H1 (cell line): ENCODE results near the gene MRTFB. TPM values are rescaled to one million over a fixed set of nuclear protein-coding genes. Genes with fewer than 3 reads are reported as not detected.
A peak's percentile ranks its signal among the peaks of the same experiment; 100 is the strongest.

Experiments
- CTCF ChIA-PET: fragments of 300-600 bp; sonication (Branson Sonifier 250); formaldehyde crosslinking; loops from one replicate; lab custom pipeline; 2021; ENCODE audit not compliant: partially characterized antibody; lab: Charles Lee
- POLR2A ChIA-PET: fragments of 300-600 bp; sonication (Branson Sonifier 250); formaldehyde crosslinking; loops from one replicate; lab custom pipeline; 2021; ENCODE audit warnings: inconsistent platforms; ENCODE audit not compliant: partially characterized antibody; lab: Charles Lee
- DNase-seq, 2 experiments: peaks; one replicate each; pipeline versions ENCODE4 v3.0.0 to v3.0.0-alpha.2; 2010 to 2022; ENCODE audit warnings: low spot score in 2 of 2, low read depth in 1 of 2, mixed read lengths in 1 of 2
- FAIRE-seq: peaks from 2 replicates; lab custom pipeline; 2011; peaks lifted over from hg19 to GRCh38; lab: Jason Lieb, UNC
- H2AFZ ChIP-seq: 2 replicates; pipeline ENCODE4 v1.8.1; 2012; ENCODE audit warnings: low read length, inconsistent platforms
- H2AK5ac ChIP-seq: 2 replicates; pipeline ENCODE4 v1.6.1; 2013; ENCODE audit warnings: low read depth, low read length
- H2BK120ac ChIP-seq: replicated peaks from 2 replicates; pipeline ENCODE3; 2013; ENCODE audit warnings: low read depth, low read length, inconsistent platforms
- H2BK12ac ChIP-seq: 2 replicates; pipeline ENCODE4 v1.6.1; 2013; ENCODE audit warnings: low read depth, low read length
- H2BK15ac ChIP-seq: 2 replicates; pipeline ENCODE4 v1.6.1; 2013; ENCODE audit warnings: low read length
- H2BK20ac ChIP-seq: 2 replicates; pipeline ENCODE4 v1.6.1; 2013; ENCODE audit warnings: low read length
- H2BK5ac ChIP-seq: 2 replicates; pipeline ENCODE4 v1.6.1; 2013; ENCODE audit warnings: low read depth, low read length
- H3K14ac ChIP-seq: 2 replicates; pipeline ENCODE4 v1.6.1; 2013; ENCODE audit warnings: inconsistent platforms; ENCODE audit not compliant: insufficient read length
- H3K18ac ChIP-seq: 2 replicates; pipeline ENCODE4 v1.6.1; 2013; ENCODE audit warnings: low read length; ENCODE audit errors: extremely low read depth
- H3K23ac ChIP-seq: 2 replicates; pipeline ENCODE4 v1.6.1; 2013; ENCODE audit warnings: inconsistent platforms; ENCODE audit not compliant: insufficient read length
- H3K23me2 ChIP-seq: 2 replicates; pipeline ENCODE4 v1.6.1; 2013; ENCODE audit warnings: low read depth, low read length
- H3K27ac ChIP-seq: 2 replicates; pipeline ENCODE4 v1.6.1; 2011; ENCODE audit warnings: low read depth, low read length, inconsistent platforms
- H3K27me3 ChIP-seq, 4 experiments: replicated peaks in 1 of 4; 1 replicate in 1 of 4; 2 replicates in 3 of 4; pipeline versions ENCODE4 v1.6.1 to v1.8.1; 2011 to 2013; ENCODE audit warnings: low read length in 3 of 4, mild to moderate bottlenecking in 3 of 4, inconsistent platforms in 2 of 4, mixed read lengths in 2 of 4, moderate library complexity in 1 of 4; ENCODE audit not compliant: control insufficient read depth in 3 of 4, insufficient read depth in 3 of 4; ENCODE audit errors: extremely low read depth in 1 of 4
- H3K36me3 ChIP-seq, 4 experiments: 2 replicates each; pipeline versions ENCODE4 v1.6.1 to v1.8.1; 2011 to 2013; ENCODE audit warnings: mild to moderate bottlenecking in 4 of 4, low read length in 3 of 4, moderate library complexity in 2 of 4, control low read depth in 1 of 4, inconsistent platforms in 1 of 4; ENCODE audit not compliant: insufficient read depth in 4 of 4, control insufficient read depth in 2 of 4
- H3K4ac ChIP-seq: replicated peaks from 2 replicates; pipeline ENCODE3; 2013; ENCODE audit warnings: low read length, low read depth, mixed read lengths, inconsistent platforms; ENCODE audit not compliant: insufficient read length
- H3K4me1 ChIP-seq, 4 experiments: replicated peaks in 1 of 4; 1 replicate in 1 of 4; 2 replicates in 3 of 4; pipeline versions ENCODE4 v1.6.1 to v1.8.1; 2011 to 2013; ENCODE audit warnings: low read length in 3 of 4, inconsistent platforms in 2 of 4, mixed read lengths in 1 of 4; ENCODE audit not compliant: insufficient read depth in 4 of 4, control insufficient read depth in 3 of 4
- H3K4me2 ChIP-seq, 2 experiments: 2 replicates each; pipeline versions ENCODE4 v1.6.1 to v1.8.1; 2011 to 2013; ENCODE audit warnings: low read depth in 2 of 2, low read length in 2 of 2, control low read depth in 1 of 2, inconsistent platforms in 1 of 2, mild to moderate bottlenecking in 1 of 2; ENCODE audit not compliant: insufficient read depth in 1 of 2
- H3K4me3 ChIP-seq, 4 experiments: fragments of 200-600, 300-600 bp in 1 of 4; sonication (generic), shearing (Covaris generic), sonication (Bioruptor Twin) in 1 of 4; 2 replicates each; pipeline versions ENCODE4 v1.5.1 to v1.8.1; 2011 to 2016; ENCODE audit warnings: low read length in 4 of 4, low read depth in 3 of 4, control low read depth in 2 of 4, inconsistent platforms in 2 of 4, mild to moderate bottlenecking in 2 of 4, mixed read lengths in 1 of 4, moderate library complexity in 1 of 4; ENCODE audit not compliant: insufficient read depth in 2 of 4; ENCODE audit errors: extremely low read depth in 1 of 4
- H3K56ac ChIP-seq: replicated peaks from 2 replicates; pipeline ENCODE3; 2013; ENCODE audit warnings: low read depth, mild to moderate bottlenecking, mixed read lengths, low read length, inconsistent platforms; ENCODE audit not compliant: insufficient read length
- H3K79me1 ChIP-seq: 2 replicates; pipeline ENCODE4 v1.6.1; 2013; ENCODE audit warnings: low read depth, low read length, control low read depth
- H3K79me2 ChIP-seq, 2 experiments: 2 replicates each; pipeline versions ENCODE4 v1.6.1 to v1.8.1; 2012 to 2013; ENCODE audit warnings: low read length in 2 of 2, mild to moderate bottlenecking in 2 of 2, inconsistent platforms in 1 of 2; ENCODE audit not compliant: insufficient read depth in 2 of 2, control insufficient read depth in 1 of 2
- H3K9ac ChIP-seq, 4 experiments: replicated peaks in 1 of 4; 1 replicate in 1 of 4; 2 replicates in 3 of 4; pipeline versions ENCODE4 v1.6.1 to v1.8.1; 2011 to 2013; ENCODE audit warnings: low read depth in 3 of 4, low read length in 3 of 4, control low read depth in 2 of 4, mild to moderate bottlenecking in 2 of 4, moderate library complexity in 2 of 4, inconsistent platforms in 1 of 4; ENCODE audit errors: extremely low read depth in 1 of 4
- H3K9me3 ChIP-seq, 2 experiments: 2 replicates each; pipeline versions ENCODE4 v1.6.1 to v1.8.1; 2012 to 2013; ENCODE audit warnings: mild to moderate bottlenecking in 2 of 2, moderate library complexity in 2 of 2, control low read depth in 1 of 2, inconsistent platforms in 1 of 2, low read depth in 1 of 2, low read length in 1 of 2, mixed read lengths in 1 of 2; ENCODE audit not compliant: insufficient read depth in 2 of 2
- H4K20me1 ChIP-seq, 2 experiments: replicated peaks in 1 of 2; 2 replicates each; pipeline versions ENCODE3 to v1.8.1; 2011 to 2013; ENCODE audit warnings: inconsistent platforms in 2 of 2, low read length in 2 of 2, mild to moderate bottlenecking in 1 of 2; ENCODE audit not compliant: insufficient read depth in 2 of 2, control insufficient read depth in 1 of 2
- H4K5ac ChIP-seq: 2 replicates; pipeline ENCODE4 v1.6.1; 2013; ENCODE audit warnings: low read length, low read depth, mixed read lengths, inconsistent platforms; ENCODE audit not compliant: insufficient read length
- H4K8ac ChIP-seq: 2 replicates; pipeline ENCODE4 v1.8.0; 2013; ENCODE audit warnings: mild to moderate bottlenecking, moderate library complexity, low read length, inconsistent platforms; ENCODE audit not compliant: insufficient read depth; ENCODE audit errors: extremely low read depth
- H4K91ac ChIP-seq: replicated peaks from 2 replicates; pipeline ENCODE3; 2013; ENCODE audit warnings: low read length, mixed read lengths, inconsistent platforms; ENCODE audit not compliant: insufficient read length
- CEBPB ChIP-seq: IDR thresholded peaks from 2 replicates; pipeline ENCODE4 v1.6.1; 2012; ENCODE audit warnings: low read depth, low read length
- SUZ12 ChIP-seq: fragments of 200-600 bp; sonication (generic); IDR thresholded peaks from 2 replicates; pipeline ENCODE4 v1.6.1; 2012; ENCODE audit warnings: mild to moderate bottlenecking, inconsistent platforms, low read length, moderate library complexity, mixed read lengths
- WGBS, 2 experiments: shearing (Covaris generic) in 1 of 2; methylation state at CpG; one replicate each; pipeline versions ENCODE4 v1.1.6 to v1.1.7; 2013 to 2015; ENCODE audit warnings: low lambda C conversion rate in 2 of 2, mixed read lengths in 2 of 2, inconsistent platforms in 1 of 2, low coverage in 1 of 2, missing lambda C conversion rate in 1 of 2; ENCODE audit not compliant: insufficient replicate concordance in 2 of 2, insufficient coverage in 1 of 2, insufficient read length in 1 of 2; ENCODE audit errors: extremely low coverage in 1 of 2, missing lambda C conversion rate in 1 of 2; 5-methylcytosine and 5-hydroxymethylcytosine counted together
- polyA plus RNA-seq, 7 experiments: library from polyadenylated mRNA; depleted of rRNA in 3 of 7; stranded (reverse) in 5 of 7; unstranded in 2 of 7; fragments of >200 nt in 5 of 7; fragments of 200-250 nt in 2 of 7; gene quantifications; 1 replicate in 5 of 7; 2 replicates in 1 of 7; 4 replicates in 1 of 7; pipeline versions ENCODE4 v1.2.1 to v1.2.3, GENCODE V29; 2011 to 2013; ENCODE audit warnings: missing spikeins in 2 of 7, mixed read lengths in 2 of 7
- total RNA-seq: library from RNA; stranded (reverse); fragmentation: NEBNext Ultra II Directional; extraction: Animal tissue kit (Norgen Biotek cat#: 25700); gene quantifications from 2 replicates; pipeline ENCODE4 v1.2.1, GENCODE V29; 2021
- TF ChIP-seq, protein P1 (sequence below), 3 experiments: IDR thresholded peaks; 1 replicate in 2 of 3; 2 replicates in 1 of 3; pipeline versions ENCODE4 v1.5.1 to v1.6.1; 2011; ENCODE audit warnings: low read length in 3 of 3, mild to moderate bottlenecking in 3 of 3, inconsistent platforms in 2 of 3, low read depth in 1 of 3, moderate library complexity in 1 of 3; ENCODE audit not compliant: insufficient read depth in 1 of 3; ENCODE audit errors: control extremely low read depth in 1 of 3

The MRTFB gene
- total and polyA plus RNA-seq, 2 of the 8 experiments (the other 6 are each of a cell fraction or from before 2014, with no cell fraction given): 13.5 to 34.9 TPM

DNA sequence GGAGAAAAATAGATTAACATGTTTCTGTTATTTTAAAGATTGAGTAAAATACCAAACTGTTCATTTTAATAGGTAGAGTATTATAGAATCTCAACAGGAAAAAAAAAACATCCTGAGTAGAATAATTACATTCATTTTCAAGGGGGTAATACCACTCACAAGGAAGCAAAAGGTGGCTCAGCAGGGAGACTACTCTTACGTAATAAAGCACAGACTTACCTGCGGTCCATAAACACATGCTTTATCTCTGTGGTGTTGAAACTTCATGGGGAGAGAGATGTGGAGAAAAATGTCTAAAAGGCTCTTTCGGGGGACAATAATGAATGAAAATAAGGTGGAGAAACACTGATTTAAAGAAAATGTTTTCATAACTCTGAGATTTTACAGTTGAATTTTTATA, 171.7 kb downstream of the MRTFB start:
- H3K18ac ChIP-seq: no peak overlapping the region
- H3K9me3 ChIP-seq: no peaks in the 10 kb centered on the region
- POLR2A ChIA-PET: no interaction called here
- no peaks in the 10 kb centered on the region for H3K23me2 ChIP-seq
- no peaks in the 10 kb centered on the region; the same call in 1 of the 2 replicates for H3K79me1 ChIP-seq
- H3K4ac ChIP-seq: no peak overlapping the region
- H2BK5ac ChIP-seq: no peak overlapping the region
- no peaks in the 10 kb centered on the region for H4K20me1 ChIP-seq
- no peaks in the 10 kb centered on the region for H3K27me3 ChIP-seq
- CTCF ChIA-PET: interaction anchor here (0.7 to 1.1 kb wide), 2 partner anchors 307 to 320 kb away, joined by 3 to 5 read pairs; no protein-coding TSS in a partner anchor
- no peak overlapping the region for H2AK5ac ChIP-seq
- H2BK120ac ChIP-seq: no peak overlapping the region
- H3K9ac ChIP-seq: no peak overlapping the region
- H4K5ac ChIP-seq: no peak overlapping the region
- peaks cover 0 to 41% (median 26%) of the 10 kb centered on the region in 4 experiments; a peak in 7 of 8 replicates for H3K36me3 ChIP-seq
- no peak overlapping the region for H4K91ac ChIP-seq
- WGBS, 2 experiments: 94% methylated on average over 3 of the region's 3 CpGs; no CpG with 5 or more reads in 1 of the 2 experiments
- no peak for FAIRE-seq
- TF ChIP-seq CEBPB (0 out of 2 replicates have a peak, but pooled peaks have one; percentile 7), SUZ12 (no peak)
- TF ChIP-seq, protein P1, sequence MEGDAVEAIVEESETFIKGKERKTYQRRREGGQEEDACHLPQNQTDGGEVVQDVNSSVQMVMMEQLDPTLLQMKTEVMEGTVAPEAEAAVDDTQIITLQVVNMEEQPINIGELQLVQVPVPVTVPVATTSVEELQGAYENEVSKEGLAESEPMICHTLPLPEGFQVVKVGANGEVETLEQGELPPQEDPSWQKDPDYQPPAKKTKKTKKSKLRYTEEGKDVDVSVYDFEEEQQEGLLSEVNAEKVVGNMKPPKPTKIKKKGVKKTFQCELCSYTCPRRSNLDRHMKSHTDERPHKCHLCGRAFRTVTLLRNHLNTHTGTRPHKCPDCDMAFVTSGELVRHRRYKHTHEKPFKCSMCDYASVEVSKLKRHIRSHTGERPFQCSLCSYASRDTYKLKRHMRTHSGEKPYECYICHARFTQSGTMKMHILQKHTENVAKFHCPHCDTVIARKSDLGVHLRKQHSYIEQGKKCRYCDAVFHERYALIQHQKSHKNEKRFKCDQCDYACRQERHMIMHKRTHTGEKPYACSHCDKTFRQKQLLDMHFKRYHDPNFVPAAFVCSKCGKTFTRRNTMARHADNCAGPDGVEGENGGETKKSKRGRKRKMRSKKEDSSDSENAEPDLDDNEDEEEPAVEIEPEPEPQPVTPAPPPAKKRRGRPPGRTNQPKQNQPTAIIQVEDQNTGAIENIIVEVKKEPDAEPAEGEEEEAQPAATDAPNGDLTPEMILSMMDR (IDR thresholded peaks at IDR 0.05; ENCODE audit: control extremely low read depth in 1 of 3, insufficient read depth in 1 of 3, low read depth in 1 of 3, low read length in 3 of 3): no peak
- H2AFZ ChIP-seq: no peak overlapping the region
- H3K27ac ChIP-seq: no peak overlapping the region
- H3K23ac ChIP-seq: no peak overlapping the region
- H2BK15ac ChIP-seq: no peak overlapping the region
- no peak for DNase-seq
- no peak overlapping the region for H4K8ac ChIP-seq
- no peak overlapping the region for H3K4me2 ChIP-seq
- H2BK12ac ChIP-seq: no peak overlapping the region
- no peak overlapping the region for H3K14ac ChIP-seq
- no peak overlapping the region for H2BK20ac ChIP-seq
- H3K4me3 ChIP-seq: no peak overlapping the region
- no peaks in the 10 kb centered on the region for H3K79me2 ChIP-seq
- no peak overlapping the region for H3K56ac ChIP-seq
- no peaks in the 10 kb centered on the region for H3K4me1 ChIP-seq
